HPDE6-E6E7 (cell line): ENCODE results near the gene KRTAP2-2.
A peak's percentile ranks its signal among the peaks of the same experiment; 100 is the strongest.
"Not testable (repeated sequence)": the region's sequence is repeated elsewhere in the genome, so short reads cannot be mapped to it uniquely, and the experiment has no call there.

ENCODE experiments used
- DNase-seq: peaks from one replicate; pipeline ENCODE4 v3.0.0; 2011; ENCODE audit warnings: missing footprints; ENCODE audit errors: extremely low spot score

The KRTAP2-2 gene

GRCh38 chr17:41055130-41055529, at the start of gene KRTAP2-2:
TSS of gene KRTAP2-2 (minus strand) at chr17:41055230. CDS start at chr17:41055211, 19 bp downstream.
- not testable (repeated sequence) for DNase-seq

GRCh38 chr17:41104386-41105038, 49.5 kb upstream of the KRTAP2-2 start:
- DNase-seq = not testable (repeated sequence)

GRCh38 chr17:41103896-41104295, 48.9 kb upstream of the KRTAP2-2 start:
- DNase-seq = no peak

- DNase-seq = no peak
Measured at GRCh38 chr17:41101586-41102259, 46.7 kb upstream of the KRTAP2-2 start, which contains the start of gene KRTAP4-16. TSS of gene KRTAP4-16 (minus strand) at chr17:41102209. CDS start at chr17:41102209, 0 bp downstream.

DNA sequence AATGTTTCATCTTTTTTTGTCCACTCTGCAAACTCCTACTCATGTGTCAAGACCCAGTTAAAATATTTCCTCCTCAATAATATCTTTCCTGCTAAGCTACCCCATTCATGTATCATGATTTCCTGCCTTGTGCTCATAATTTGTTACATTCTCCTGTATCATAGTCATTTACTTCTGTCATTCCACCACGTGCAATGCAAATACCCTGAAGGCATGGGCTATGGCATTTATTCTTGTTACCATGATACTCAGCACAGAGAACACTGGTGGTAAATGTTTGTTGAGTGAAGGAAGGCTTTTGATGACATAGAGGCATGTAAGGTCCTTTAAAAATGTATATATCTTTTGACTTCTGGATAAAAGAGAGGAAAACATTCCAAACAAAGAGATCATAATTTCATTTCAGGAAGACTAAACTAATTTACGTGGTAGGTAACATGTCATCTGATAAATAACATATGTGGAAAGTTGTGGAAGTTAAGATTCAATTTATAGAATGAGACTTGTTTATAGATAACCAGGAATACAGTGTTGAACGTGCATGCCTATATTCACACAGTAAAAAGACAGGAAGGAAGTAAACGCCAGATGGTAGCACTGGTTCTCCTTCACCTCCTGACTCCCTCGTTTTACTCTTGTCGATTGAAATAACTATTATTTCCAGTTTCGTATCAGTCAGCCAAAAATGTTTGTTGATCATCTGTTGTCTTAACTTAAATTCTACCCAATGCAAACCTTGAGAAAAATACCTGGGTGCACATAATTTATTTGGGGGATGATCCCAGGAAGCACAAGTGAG, 44.9 kb upstream of the KRTAP2-2 start:
- DNase-seq = peak; percentile 9

DNA sequence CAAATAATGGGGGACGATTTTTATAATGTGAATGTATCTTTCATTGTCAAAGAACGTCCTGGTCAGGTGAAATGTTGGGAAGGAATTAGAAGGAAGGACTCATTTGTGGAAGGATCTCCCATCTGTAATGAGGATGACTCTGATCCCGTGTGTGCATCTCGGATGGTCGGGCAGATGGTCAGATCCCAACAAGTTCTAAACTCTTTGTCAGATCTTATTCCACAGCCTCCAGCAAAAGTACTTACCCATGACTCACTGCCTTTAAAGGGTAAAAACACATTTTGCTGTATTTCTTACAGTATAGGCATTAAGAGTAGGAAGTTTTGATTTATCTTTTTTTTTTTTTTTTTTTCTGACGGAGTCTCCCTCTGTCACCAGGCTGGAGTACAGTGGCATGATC, 43.5 kb upstream of the KRTAP2-2 start:
- peak; percentile 3 for DNase-seq

DNA sequence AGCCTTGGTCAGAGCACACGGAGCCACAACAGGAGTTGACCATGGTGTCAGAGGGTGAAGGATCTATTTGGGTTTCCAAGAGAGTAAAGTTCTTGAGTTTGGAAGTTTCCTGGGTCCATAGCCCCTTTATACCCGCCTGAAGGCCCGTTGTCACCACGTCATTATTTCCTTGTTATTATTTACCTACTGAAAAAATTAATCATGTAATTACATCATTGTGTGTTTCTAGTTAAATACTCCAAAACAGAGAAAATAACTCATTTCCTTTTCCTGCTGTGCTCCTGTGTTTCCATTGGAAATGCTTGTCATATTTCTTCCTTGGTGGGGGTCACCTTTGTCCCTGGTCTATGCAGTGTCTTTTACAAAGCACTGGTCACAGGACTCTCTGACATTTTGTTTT, 43.0 kb upstream of the KRTAP2-2 start, which contains the start of gene KRTAP4-8:
KRTAP4-8 (minus strand) TSS at position 101 of the 400 bp plus-strand sequence; CDS start at position 43, 58 bp downstream.
- no peak for DNase-seq

GRCh38 chr17:41096055-41096454, 41.0 kb upstream of the KRTAP2-2 start:
- DNase-seq = no peak

GRCh38 chr17:41088760-41089352, 33.8 kb upstream of the KRTAP2-2 start:
- DNase-seq = not testable (repeated sequence)

DNA sequence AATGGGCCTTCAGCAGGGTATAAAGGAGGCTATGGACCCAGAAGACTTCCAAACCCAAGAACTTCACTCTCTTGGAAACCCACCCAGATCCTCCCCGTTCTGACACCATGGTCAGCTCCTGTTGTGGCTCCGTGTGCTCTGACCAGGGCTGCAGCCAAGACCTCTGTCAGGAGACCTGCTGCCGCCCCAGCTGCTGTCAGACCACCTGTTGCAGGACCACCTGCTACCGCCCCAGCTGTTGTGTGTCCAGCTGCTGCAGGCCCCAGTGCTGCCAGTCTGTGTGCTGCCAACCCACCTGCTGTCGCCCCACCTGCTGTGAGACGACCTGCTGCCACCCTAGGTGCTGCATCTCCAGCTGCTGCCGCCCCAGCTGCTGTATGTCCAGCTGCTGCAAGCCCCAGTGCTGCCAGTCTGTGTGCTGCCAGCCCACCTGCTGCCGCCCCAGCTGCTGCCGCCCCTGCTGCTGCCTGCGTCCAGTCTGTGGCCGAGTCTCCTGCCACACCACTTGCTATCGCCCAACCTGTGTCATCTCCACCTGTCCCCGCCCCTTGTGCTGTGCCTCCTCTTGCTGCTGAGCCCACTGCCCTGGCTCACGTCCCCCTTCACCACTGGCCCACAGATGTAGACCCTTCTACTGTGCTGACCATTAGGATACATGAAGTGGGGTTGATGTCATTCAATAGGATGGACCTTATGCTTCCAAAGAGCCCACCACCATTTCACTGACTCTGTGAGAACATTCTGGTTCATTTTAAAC, 29.2 kb upstream of the KRTAP2-2 start, which contains the start of gene KRTAP4-7:
KRTAP4-7 (plus strand) TSS at position 51 of the 757 bp plus-strand sequence; CDS start at position 108, 57 bp downstream.
- DNase-seq = not testable (repeated sequence)

DNA sequence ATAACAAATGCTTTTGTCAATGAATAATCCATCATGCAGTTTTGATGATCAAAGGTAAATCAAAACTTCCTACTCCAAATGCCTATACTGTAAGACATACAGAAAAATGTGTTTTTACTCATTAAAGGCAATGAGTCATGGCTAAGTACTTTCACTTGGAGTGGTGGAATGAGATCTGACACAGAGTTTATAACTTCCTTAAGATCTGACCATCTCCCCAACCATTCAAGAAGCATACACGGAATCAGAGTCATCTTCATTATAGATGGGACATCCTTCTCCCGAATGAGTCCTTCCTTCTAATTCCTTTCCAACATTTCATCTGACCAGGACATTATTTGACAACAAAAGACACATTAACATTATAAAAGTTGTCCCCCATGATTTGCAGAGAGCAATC, 28.4 kb upstream of the KRTAP2-2 start:
- not testable (repeated sequence) for DNase-seq

- DNase-seq = no peak
Measured at GRCh38 chr17:41082626-41083025, 27.6 kb upstream of the KRTAP2-2 start.

- no peak for DNase-seq
Measured at GRCh38 chr17:41076788-41077187, 21.8 kb upstream of the KRTAP2-2 start.

DNA sequence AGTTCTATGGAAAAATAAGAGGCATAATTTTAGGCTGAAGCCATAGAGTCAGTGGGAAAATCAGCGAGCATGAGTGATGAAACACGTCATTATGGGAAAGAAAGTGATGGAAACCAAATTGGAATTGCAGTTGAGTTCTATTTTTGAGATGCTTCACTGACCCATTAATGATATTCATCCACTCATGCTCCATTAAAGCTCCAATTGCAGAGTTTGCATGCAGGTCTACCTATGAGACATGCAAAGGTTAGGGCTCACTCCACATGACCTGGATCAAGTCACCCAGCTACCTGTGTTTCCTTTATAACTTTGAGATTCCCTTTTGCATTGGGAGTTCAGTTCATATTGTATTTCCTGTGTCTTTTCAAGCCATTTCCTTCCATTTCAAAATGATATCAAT, 18.6 kb upstream of the KRTAP2-2 start:
- DNase-seq = no peak

DNA sequence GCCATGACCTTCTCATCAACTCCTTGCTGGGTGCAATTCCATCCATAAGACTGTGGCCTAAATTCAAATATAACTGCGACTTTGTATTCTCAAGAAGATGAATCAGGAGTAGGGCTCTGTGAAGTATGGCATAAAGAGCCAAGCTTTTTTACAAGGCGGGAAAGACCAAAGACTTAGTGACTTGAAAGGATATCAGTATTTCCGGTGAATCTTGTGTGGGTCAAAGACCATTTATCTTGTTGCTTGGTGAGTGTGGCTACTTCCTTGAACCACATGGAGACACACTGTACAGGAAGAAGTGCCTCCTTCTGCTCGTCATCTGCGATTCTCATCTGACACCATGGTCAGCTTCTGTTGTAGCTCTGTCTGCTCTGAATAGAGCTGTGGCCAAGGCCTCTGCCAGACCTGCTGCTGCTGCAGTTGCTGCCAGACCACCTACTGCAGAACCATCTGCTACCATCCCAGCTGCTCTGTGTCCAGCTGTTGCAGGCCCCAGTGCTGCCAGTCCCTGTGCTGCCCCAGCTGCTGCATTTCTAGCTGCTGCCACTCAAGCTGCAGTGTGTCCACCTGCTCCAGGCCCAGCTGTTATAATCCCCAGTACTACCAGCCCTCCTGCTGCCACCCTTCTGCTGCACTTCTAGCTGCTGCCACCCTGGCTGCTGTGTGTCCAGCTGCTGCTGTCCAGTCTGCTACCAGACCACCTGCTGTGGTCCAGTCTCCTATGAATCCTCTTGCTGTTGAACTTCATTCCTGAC, 16.8 kb upstream of the KRTAP2-2 start:
- DNase-seq = no peak

GRCh38 chr17:41069031-41069430, 14.0 kb upstream of the KRTAP2-2 start:
- no peak for DNase-seq

DNA sequence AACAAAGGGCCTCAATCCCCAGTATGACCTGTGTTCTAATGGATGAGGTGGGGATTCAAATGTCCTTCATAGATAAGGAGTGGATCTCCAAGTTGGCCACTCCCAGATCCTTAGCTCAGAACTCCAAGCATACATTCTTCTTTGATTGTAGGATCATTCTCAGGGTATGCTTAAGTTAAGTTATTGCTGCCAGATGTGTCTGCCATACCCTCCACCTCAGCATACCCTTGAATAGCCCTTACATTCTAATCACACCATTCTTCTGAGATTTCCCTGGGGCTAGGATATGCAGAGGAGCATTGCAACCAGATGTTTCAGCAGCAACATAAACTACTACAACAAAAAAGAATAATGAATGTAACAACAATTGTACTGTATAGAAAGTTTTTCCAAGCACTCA, 12.3 kb upstream of the KRTAP2-2 start:
- DNase-seq = no peak

GRCh38 chr17:41065829-41066624, 11.0 kb upstream of the KRTAP2-2 start, which contains the start of gene KRTAP2-4:
TSS of gene KRTAP2-4 (minus strand) at chr17:41065879. CDS start at chr17:41065845, 34 bp downstream.
- DNase-seq = peak; percentile 48

DNA sequence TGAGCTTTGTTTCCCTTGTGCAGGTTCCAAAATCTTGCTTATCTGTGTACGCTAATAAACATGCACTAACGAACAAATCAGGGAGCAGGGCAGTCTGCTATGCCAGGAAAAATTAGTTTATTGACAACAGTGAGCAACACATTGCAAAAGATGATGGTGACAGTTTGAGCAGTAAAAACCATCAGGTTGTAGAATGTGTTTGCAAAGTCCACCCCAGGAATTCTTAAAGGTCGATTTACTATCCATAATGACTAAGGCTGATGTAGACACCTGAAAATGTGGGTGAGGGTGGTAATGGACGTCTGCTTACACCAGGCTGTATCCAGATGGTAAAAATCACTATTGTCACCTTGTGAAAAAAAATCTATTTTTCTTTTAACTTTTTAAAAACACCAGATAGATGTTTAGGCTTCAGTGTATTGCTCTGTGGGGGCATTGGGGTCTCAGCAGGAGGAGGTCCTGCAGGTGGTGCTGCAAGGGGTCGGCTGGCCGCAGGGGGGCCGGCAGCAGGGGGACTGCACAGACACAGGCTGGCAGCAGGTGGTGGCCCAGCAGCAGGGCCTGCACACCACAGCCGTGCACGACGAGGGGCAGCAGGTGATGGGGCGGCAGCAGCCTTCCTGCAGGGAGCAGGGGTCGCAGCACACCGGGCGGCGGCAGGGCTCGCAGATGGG, 10.1 kb upstream of the KRTAP2-2 start:
- not testable (repeated sequence) for DNase-seq
